ENCODE measurements around the gene WWOX.

WWOX gene

DNA sequence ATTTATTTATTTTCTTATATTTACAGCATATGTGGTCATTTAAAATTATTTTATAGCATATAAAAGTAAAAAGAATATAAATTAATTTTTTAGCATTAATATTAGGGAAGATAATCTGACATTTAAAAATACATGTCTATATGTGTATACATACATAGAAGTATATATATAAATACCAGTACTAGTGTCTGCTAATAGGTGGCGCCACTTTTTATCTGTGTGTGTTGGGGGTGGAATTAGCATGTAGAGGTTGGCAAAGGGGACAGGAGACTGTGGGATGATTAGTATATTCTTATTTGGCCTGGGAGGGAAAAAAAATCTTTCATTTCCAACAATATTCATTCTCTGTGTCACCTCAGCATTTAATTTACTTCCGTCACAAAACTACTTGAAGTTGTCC is 359.1 kb downstream of the WWOX start:
- TF ChIP-seq, protein P1, sequence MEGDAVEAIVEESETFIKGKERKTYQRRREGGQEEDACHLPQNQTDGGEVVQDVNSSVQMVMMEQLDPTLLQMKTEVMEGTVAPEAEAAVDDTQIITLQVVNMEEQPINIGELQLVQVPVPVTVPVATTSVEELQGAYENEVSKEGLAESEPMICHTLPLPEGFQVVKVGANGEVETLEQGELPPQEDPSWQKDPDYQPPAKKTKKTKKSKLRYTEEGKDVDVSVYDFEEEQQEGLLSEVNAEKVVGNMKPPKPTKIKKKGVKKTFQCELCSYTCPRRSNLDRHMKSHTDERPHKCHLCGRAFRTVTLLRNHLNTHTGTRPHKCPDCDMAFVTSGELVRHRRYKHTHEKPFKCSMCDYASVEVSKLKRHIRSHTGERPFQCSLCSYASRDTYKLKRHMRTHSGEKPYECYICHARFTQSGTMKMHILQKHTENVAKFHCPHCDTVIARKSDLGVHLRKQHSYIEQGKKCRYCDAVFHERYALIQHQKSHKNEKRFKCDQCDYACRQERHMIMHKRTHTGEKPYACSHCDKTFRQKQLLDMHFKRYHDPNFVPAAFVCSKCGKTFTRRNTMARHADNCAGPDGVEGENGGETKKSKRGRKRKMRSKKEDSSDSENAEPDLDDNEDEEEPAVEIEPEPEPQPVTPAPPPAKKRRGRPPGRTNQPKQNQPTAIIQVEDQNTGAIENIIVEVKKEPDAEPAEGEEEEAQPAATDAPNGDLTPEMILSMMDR (IDR thresholded peaks at IDR 0.05; ENCODE audit: insufficient read depth, low read length, missing control alignments): no peak
- no peak overlapping the region for H3K4me3 ChIP-seq (ENCODE audit: low read depth, low read length)
- POLR2A ChIA-PET: no interaction called here
- no peak for DNase-seq (ENCODE audit: low read depth, low spot score)
- CTCF ChIA-PET: no interaction called here

DNA sequence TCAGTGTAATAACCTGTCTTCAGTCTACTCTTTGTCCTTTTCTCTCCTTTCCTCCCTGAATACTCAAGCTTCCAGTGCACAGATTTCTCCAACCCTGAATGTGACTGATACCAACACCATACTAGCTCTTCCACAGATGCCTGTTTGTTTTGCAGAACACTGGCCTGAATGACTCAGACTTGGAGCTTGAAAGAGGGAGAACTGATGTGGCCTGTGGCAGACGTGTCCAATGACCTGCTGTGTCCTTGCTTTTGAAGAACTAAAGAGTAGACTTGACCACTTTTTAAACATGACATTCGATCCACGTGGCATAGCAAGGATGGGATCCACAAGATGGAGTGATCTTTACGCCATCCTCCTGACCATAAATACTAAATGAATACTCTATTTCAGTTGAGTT is 361.0 kb downstream of the WWOX start:
- TF ChIP-seq, protein P1 (IDR thresholded peaks at IDR 0.05; ENCODE audit: insufficient read depth, low read length, missing control alignments): no peak

DNA sequence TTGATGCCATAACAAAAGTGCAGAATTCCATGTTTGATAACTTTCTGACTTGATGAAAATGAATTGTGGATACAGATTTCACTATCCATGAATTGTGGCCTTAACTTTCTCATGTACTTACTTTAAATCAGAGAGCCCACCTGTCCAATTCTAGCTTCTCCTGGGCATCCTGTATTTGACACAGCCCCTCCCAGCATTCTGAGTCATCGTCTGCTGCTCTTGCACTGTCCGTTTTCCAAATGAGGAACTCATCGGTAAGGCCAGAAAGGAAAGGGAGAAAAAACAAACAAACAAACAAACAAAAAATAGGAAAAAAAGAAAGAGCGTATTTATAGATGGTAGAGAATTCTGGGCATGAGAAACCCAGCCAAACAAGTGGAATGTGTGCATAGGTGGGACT is 361.6 kb downstream of the WWOX start:
- TF ChIP-seq, protein P1 (IDR thresholded peaks at IDR 0.05; ENCODE audit: insufficient read depth, low read length, missing control alignments): no peak
- DNase-seq (ENCODE audit: low read depth, low spot score): no peak
- POLR2A ChIA-PET: no interaction called here
- CTCF ChIA-PET: no interaction called here
- no peak overlapping the region for H3K4me3 ChIP-seq (ENCODE audit: low read depth, low read length)

More for the DNA sequence above, 361.0 kb downstream of the WWOX start:
- no peak for DNase-seq (ENCODE audit: low read depth, low spot score)
- CTCF ChIA-PET: no interaction called here
- POLR2A ChIA-PET: no interaction called here
- H3K4me3 ChIP-seq (ENCODE audit: low read depth, low read length): no peak overlapping the region

DNA sequence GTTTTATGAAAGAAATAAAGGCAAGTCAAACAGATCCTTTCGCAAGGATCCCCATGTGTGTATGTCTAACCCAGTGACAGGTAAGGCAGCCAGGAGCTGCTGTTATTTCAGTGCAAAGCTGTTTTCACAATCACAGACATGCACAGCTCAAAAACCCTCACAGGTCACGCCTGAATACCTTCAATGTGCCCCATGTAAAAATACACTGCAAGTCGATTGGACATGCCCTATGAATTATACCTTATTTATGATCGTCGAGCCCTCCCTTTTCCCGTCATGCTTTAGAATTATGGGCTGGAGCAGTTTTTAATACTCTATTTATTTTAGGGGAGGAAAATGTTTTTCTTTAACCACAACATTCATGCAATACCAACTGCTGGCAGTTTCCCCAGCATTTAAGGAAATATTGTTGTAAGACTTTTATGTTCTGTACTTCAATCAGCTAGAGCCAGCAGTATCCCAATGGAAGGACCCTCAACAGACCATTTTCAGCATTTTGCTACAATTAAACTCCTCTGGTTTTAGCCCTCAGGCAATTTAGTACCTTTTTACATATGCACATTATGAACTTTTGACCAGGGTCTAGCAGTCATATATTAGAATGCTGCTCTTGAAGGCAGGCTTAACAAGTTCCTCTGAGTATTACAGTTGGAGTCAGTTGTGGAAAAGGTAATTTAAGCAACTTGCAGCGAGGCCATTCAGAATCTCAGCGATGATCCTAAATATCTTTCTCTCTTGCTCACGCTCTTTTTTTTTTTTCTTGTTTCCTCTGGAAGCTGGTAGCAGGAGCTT is 362.2 kb downstream of the WWOX start:
- CTCF ChIA-PET: no interaction called here
- no peak for DNase-seq (ENCODE audit: low read depth, low spot score)
- TF ChIP-seq, protein P1 (IDR thresholded peaks at IDR 0.05; ENCODE audit: insufficient read depth, low read length, missing control alignments): no peak
- H3K4me3 ChIP-seq (ENCODE audit: low read depth, low read length): no peak overlapping the region
- POLR2A ChIA-PET: no interaction called here

DNA sequence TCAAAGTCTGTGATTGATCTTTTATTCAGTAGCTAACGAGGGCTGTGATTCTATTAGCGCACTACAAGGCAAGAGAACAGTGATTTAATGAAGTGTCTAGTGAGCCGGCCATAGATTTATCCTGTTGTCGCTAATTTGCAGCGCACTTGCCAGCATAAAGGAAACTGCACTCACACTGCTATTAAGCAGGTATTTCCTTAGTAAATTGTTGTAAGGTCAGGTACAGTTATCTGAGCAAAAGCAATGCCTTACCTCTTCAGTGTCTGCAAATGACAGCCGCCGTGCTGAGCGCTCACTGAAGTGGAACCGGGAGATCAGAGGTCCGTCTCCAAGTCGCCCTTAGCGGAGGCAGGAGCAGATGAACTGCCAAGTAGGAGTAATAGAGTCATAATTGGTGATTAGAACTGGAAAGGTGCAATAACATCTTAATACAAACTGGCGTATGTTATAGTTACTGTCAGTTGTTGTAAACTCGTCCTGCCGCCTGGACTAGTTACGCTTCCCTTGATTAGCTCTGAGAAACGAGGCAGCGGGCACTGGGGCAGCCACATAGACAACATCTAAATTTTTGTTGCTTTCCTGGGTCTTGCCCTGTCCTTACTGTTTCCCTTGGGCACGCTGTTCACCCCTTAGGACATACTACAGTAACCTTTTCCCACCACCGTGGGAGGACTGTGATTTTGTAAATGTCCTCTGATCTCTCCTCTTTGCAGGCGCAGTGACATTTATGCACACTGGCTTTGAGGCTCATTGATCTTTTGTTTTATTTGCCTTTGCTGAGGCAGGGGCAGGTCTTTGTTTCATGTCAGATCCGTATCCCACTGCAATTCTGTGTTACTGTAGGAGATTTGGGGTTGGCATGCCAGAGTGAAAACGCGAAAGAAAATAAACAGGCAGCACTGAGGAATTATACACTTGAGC is 363.1 kb downstream of the WWOX start:
- no peak for DNase-seq (ENCODE audit: low read depth, low spot score)
- CTCF ChIA-PET: no interaction called here
- TF ChIP-seq, protein P1 (IDR thresholded peaks at IDR 0.05; ENCODE audit: insufficient read depth, low read length, missing control alignments): no peak
- no peak overlapping the region for H3K4me3 ChIP-seq (ENCODE audit: low read depth, low read length)
- POLR2A ChIA-PET: no interaction called here

DNA sequence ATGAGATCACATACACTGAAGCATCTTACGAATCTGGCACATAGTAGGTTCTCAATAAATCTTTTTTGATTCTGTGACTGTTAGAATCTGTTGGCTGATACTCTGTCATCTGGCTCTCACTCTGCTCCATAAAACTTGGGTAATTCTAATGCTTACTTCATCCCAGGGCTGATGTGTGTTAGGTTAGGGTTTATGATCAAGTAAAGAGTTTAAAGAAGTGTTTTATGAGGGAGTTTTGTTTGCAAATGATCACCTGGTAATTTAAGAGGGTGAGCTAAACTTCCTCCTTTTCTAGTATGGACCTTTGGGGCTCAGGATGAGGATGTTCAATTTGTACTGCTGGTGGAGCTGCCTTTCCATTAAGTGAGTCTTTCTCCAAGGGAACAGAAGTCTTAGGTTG is 364.1 kb downstream of the WWOX start:
- ChIA-PET CTCF (no interaction called here), POLR2A (no interaction called here)
- no peak overlapping the region for H3K4me3 ChIP-seq (ENCODE audit: low read depth, low read length)
- no peak for DNase-seq (ENCODE audit: low read depth, low spot score)
- TF ChIP-seq, protein P1 (IDR thresholded peaks at IDR 0.05; ENCODE audit: insufficient read depth, low read length, missing control alignments): no peak

Measured in AG04449 (cell line).